ENCODE measurements around the gene GTF2F2. TPM values are rescaled to one million over a fixed set of nuclear protein-coding genes. Genes with fewer than 3 reads are reported as not detected.

GTF2F2 gene
- total and polyA plus RNA-seq, 9 of the 15 experiments (the other 6 are each of a cell fraction or from before 2014, with no cell fraction given) = 19.7 to 44.8 (median 32.4) TPM

- no peak overlapping the region for H3K4me3 ChIP-seq
- CTCF ChIA-PET (ENCODE audit: low intra/inter-chr PET ratio) = no interaction called here
- TF ChIP-seq PRPF4 (IDR thresholded peaks at IDR 0.05; ENCODE audit: insufficient read depth, low read depth, low read length, poor library complexity, severe bottlenecking) (no peak), MAX (CRISPR knock-in tag; IDR thresholded peaks at IDR 0.05) (no peak), ZC3H8 (IDR thresholded peaks at IDR 0.05) (no peak), KDM1A (IDR thresholded peaks at IDR 0.05) (no peak), SREBF2 (CRISPR knock-in tag; IDR thresholded peaks at IDR 0.05) (no peak), EGR1 (conservative IDR thresholded peaks at IDR 0.05) (no peak), IFI16 (CRISPR knock-in tag; IDR thresholded peaks at IDR 0.05) (no peak), E2F4 (CRISPR knock-in tag; IDR thresholded peaks at IDR 0.05; ENCODE audit: low read depth) (no peak), ZNF589 (CRISPR knock-in tag; IDR thresholded peaks at IDR 0.05; ENCODE audit: low read depth) (no peak), TRIM24 (IDR thresholded peaks at IDR 0.05) (no peak)
- no peaks in the 10 kb centered on the region for H4K20me1 ChIP-seq (replicated peaks; ENCODE audit: control insufficient read depth, insufficient read depth, low read length)
- WGBS (ENCODE audit: insufficient coverage, low coverage, missing lambda C conversion rate) = 83% methylated on average over 3 of the region's 5 CpGs
- FAIRE-seq = no peak
- no peaks in the 10 kb centered on the region for H3K27me3 ChIP-seq (ENCODE audit: control insufficient read depth in 2 of 2, insufficient read depth in 2 of 2, low read length in 2 of 2)
- H3K36me3 ChIP-seq (ENCODE audit: control insufficient read depth, insufficient read depth, low read length) = peaks cover 18% of the 10 kb centered on the region; the same call in 2 of the 3 replicates
- intact Hi-C loops (cut with micrococcal nuclease) (no loop called here), in situ Hi-C loops (cut with MboI) (no loop called here)
- no peak overlapping the region for H3K27ac ChIP-seq (ENCODE audit: extremely low read depth, low read depth, low read length)
- ATAC-seq = no peak
- no peak for DNase-seq (ENCODE audit: extremely low read depth in 1 of 4, low spot score in 3 of 4)
- H3K9me1 ChIP-seq (ENCODE audit: control insufficient read depth, insufficient read depth, low read length) = no peaks in the 10 kb centered on the region
- H3K79me2 ChIP-seq (ENCODE audit: control insufficient read depth, insufficient read depth, low read length) = no peaks in the 10 kb centered on the region
- H3K4me2 ChIP-seq (ENCODE audit: insufficient read depth, low read length) = no peak overlapping the region
- H3K9me3 ChIP-seq (replicated peaks; ENCODE audit: control insufficient read depth, insufficient read depth, low read depth, low read length) = no peaks in the 10 kb centered on the region
- no peak overlapping the region for H2AFZ ChIP-seq (ENCODE audit: low read depth, low read length)
- H3K9ac ChIP-seq (ENCODE audit: insufficient read depth in 1 of 2, low read depth in 2 of 2, low read length in 2 of 2) = no peak overlapping the region
- no peaks in the 10 kb centered on the region; a peak in 1 of 5 replicates for H3K4me1 ChIP-seq (replicated peaks in 1 of 2; ENCODE audit: control insufficient read depth in 2 of 2, insufficient read depth in 2 of 2, low read length in 2 of 2)
- no TSS peak for BruUV-seq (replicated peaks)
- POLR2A ChIA-PET = no interaction called here
These were observed 146.9 kb downstream of the GTF2F2 start for GRCh38 chr13:45267215-45267614.
